Measurements from ENCODE around the gene LSP1.
"Not testable (repeated sequence)": the region's sequence is repeated elsewhere in the genome, so short reads cannot be mapped to it uniquely, and the experiment has no call there.

LSP1 gene

GRCh38 chr11:1875093-1875850, 22.4 kb downstream of the LSP1 start:
- DNase-seq (ENCODE audit: low read depth, low spot score): no peak

GRCh38 chr11:1875851-1876301, 23.0 kb downstream of the LSP1 start:
- DNase-seq (ENCODE audit: low read depth, low spot score): not testable (repeated sequence)

- peak; percentile 76 for DNase-seq (ENCODE audit: low read depth, low spot score)
These were observed 23.6 kb downstream of the LSP1 start for GRCh38 chr11:1876361-1877063.

- peak; percentile 67 for DNase-seq (ENCODE audit: low read depth, low spot score)
These were observed 24.6 kb downstream of the LSP1 start for GRCh38 chr11:1877211-1878136.

- no peak for DNase-seq (ENCODE audit: low read depth, low spot score)
These were observed 25.5 kb downstream of the LSP1 start for GRCh38 chr11:1878137-1879031.

- no peak for DNase-seq (ENCODE audit: low read depth, low spot score)
These were observed 26.6 kb downstream of the LSP1 start for GRCh38 chr11:1879342-1879940.

- DNase-seq (ENCODE audit: low read depth, low spot score): no peak
These were observed 27.2 kb downstream of the LSP1 start for GRCh38 chr11:1879941-1880720.

GRCh38 chr11:1880746-1881441, 28.0 kb downstream of the LSP1 start:
- no peak for DNase-seq (ENCODE audit: low read depth, low spot score)

- DNase-seq (ENCODE audit: low read depth, low spot score): no peak
These were observed 28.8 kb downstream of the LSP1 start for GRCh38 chr11:1881442-1882264.

- no peak for DNase-seq (ENCODE audit: low read depth, low spot score)
These were observed 29.7 kb downstream of the LSP1 start for GRCh38 chr11:1882265-1883238.

- no peak for DNase-seq (ENCODE audit: low read depth, low spot score)
These were observed 30.7 kb downstream of the LSP1 start for GRCh38 chr11:1883346-1884302.

GRCh38 chr11:1884303-1884700, 31.4 kb downstream of the LSP1 start:
- DNase-seq (ENCODE audit: low read depth, low spot score): no peak

- not testable (repeated sequence) for DNase-seq (ENCODE audit: low read depth, low spot score)
These were observed 33.7 kb downstream of the LSP1 start for GRCh38 chr11:1886551-1886950.

- DNase-seq (ENCODE audit: low read depth, low spot score): no peak
These were observed 34.8 kb downstream of the LSP1 start for GRCh38 chr11:1887451-1888346.

GRCh38 chr11:1888347-1888753, 35.5 kb downstream of the LSP1 start:
- DNase-seq (ENCODE audit: low read depth, low spot score): no peak
